ENCODE data around the gene ZMIZ1. TPM values are rescaled to one million over a fixed set of nuclear protein-coding genes. Genes with fewer than 3 reads are reported as not detected.

The ZMIZ1 gene
- total RNA-seq, 5 donors from 2014 or later (not counting 1 experiment from before 2014, with no cell fraction given): 16.8 to 27.1 (median 21.2) TPM

DNA sequence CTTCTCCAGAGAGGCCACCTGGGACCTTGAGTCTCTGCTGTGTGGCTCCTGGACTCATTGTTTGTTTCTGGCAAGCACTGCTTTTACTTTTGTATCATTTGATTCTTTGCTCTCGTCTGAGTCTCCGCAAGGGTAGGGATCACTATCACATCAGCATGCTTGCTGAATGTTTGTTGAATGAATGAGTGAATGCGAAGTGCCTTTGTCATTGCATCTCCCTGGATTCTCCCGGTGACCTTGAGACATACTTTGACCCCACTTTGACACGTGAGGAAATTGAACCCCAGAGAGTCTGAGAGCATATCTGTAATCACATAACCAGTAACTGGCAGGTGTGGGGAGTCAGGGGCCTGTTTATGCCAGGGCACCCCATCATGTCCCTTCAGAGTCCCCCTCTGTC is 92.8 kb downstream of the ZMIZ1 start:
- H3K9me3 Mint-ChIP-seq: no peaks in the 10 kb centered on the region
- ChIA-PET POLR2A (no interaction called here), CTCF (no interaction called here)
- Histone ChIP-seq H3K4me3 (ENCODE audit: control insufficient read depth in 1 of 2, extremely low read depth in 1 of 2, low read length in 1 of 2) (no peak overlapping the region), H3K27ac (ENCODE audit: low read length) (no peak overlapping the region), H3K9me3 (no peaks in the 10 kb centered on the region), H3K36me3 (ENCODE audit: control insufficient read depth in 2 of 2, extremely low read depth in 1 of 2, insufficient read depth in 1 of 2, low read length in 1 of 2) (peaks cover 0 to 9% of the 10 kb centered on the region in 2 donors), H3K27me3 (replicated peaks in 1 of 2; ENCODE audit: control insufficient read depth in 2 of 2, extremely low read depth in 1 of 2, insufficient read depth in 2 of 2, low read length in 1 of 2) (no peaks in the 10 kb centered on the region), H3K4me1 (ENCODE audit: control insufficient read depth in 1 of 2, extremely low read depth in 1 of 2, insufficient read depth in 2 of 2, low read length in 2 of 2) (no peaks in the 10 kb centered on the region)
- H3K27me3 Mint-ChIP-seq: no peaks in the 10 kb centered on the region
- 76% methylated on average over 5 of the region's 5 CpGs for WGBS (ENCODE audit: insufficient coverage)
- H3K36me3 Mint-ChIP-seq: no peaks in the 10 kb centered on the region
- H3K4me1 Mint-ChIP-seq: peaks cover 2 to 6% (median 2%) of the 10 kb centered on the region in 3 donors
- ATAC-seq (replicated peaks in 1 of 4) (no peak), DNase-seq (no peak)
- no peak overlapping the region for H3K4me3 Mint-ChIP-seq
- H3K27ac Mint-ChIP-seq: no peak overlapping the region

DNA sequence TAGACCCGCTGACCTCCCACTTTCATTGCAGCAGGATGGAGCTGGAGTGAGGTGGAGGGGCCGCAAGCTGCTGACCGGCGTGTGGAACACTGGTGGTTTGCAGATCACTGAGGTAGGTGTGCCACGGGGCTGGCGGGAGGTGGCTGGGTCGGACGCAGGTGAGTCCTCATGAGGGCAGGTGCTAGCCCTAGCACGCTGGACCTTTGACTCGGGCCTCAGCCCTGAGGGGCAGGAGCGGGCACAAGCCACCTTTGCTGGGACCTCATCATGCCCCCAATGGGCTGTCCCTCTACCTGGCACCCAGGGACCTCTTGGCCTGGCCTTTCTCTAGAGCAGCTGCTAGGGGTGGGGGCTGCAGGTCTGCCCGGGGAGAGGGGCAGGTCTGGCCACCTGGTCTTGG is 93.3 kb downstream of the ZMIZ1 start:
- ChIA-PET POLR2A (no interaction called here), CTCF (no interaction called here)
- whole genome bisulfite sequencing (ENCODE audit: insufficient coverage): 89% methylated on average over 11 of the region's 12 CpGs
- no peaks in the 10 kb centered on the region for H3K4me1 ChIP-seq (ENCODE audit: control insufficient read depth in 1 of 2, extremely low read depth in 1 of 2, insufficient read depth in 2 of 2, low read length in 2 of 2)
- peaks cover 0 to 10% of the 10 kb centered on the region in 2 donors for H3K36me3 ChIP-seq (ENCODE audit: control insufficient read depth in 2 of 2, extremely low read depth in 1 of 2, insufficient read depth in 1 of 2, low read length in 1 of 2)
- no peaks in the 10 kb centered on the region for H3K9me3 ChIP-seq
- H3K27ac ChIP-seq (ENCODE audit: low read length): no peak overlapping the region
- Mint-ChIP-seq H3K4me3 (no peak overlapping the region), H3K4me1 (peaks cover under 1 to 2% (median 1%) of the 10 kb centered on the region in 3 donors), H3K27ac (no peak overlapping the region), H3K27me3 (no peaks in the 10 kb centered on the region), H3K9me3 (no peaks in the 10 kb centered on the region), H3K36me3 (peaks cover 2% of the 10 kb centered on the region)
- H3K4me3 ChIP-seq (ENCODE audit: control insufficient read depth in 1 of 2, extremely low read depth in 1 of 2, low read length in 1 of 2): no peak overlapping the region
- H3K27me3 ChIP-seq (replicated peaks in 1 of 2; ENCODE audit: control insufficient read depth in 2 of 2, extremely low read depth in 1 of 2, insufficient read depth in 2 of 2, low read length in 1 of 2): no peaks in the 10 kb centered on the region
- DNase-seq: no peak
- no peak for ATAC-seq (replicated peaks in 1 of 4)

DNA sequence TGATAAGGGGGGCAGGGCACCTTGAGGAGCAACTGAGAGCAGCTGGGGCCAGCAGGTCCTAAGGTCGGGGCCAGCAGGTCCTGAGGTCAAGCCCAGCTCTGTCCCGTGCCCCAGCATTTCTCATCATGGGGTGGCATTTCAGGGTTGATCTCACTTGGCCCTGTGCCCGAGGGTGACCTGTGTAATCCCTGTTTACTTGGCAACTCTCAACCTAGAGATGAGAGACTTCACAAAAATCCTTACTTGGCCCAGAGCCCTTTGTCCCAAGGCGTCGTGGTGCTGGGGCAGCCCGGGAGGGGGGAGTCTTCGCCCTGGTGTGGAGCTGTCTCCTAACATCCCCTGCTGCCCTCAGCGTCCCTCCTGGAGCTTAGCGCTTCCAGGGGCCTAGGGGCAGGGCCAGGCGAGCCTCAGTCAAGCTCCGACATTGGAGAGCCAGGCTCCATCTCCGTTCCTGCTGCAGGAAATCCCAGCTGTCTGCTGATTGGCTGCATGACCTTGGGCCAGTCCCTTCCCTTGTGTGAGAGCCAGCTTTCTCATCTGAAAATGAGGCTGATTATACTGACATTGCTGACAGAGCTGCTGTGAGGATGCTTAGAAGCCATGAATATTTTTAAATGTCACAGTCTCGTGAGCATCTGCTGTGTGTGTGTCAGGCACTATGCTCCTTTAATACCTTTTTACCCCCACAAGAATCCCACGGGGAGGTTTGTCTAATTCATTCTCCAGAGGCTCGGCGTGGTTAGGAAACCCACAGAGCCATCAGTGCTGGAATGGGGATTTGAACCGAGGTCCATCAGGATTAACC is 94.3 kb downstream of the ZMIZ1 start:
- no peaks in the 10 kb centered on the region for H3K4me1 ChIP-seq (ENCODE audit: control insufficient read depth in 1 of 2, extremely low read depth in 1 of 2, insufficient read depth in 2 of 2, low read length in 2 of 2)
- ATAC-seq (replicated peaks in 1 of 4) (no peak), DNase-seq (no peak)
- no peaks in the 10 kb centered on the region for H3K27me3 Mint-ChIP-seq
- POLR2A ChIA-PET: no interaction called here
- no peaks in the 10 kb centered on the region for H3K9me3 Mint-ChIP-seq
- peaks cover 0 to 16% of the 10 kb centered on the region in 2 donors for H3K36me3 ChIP-seq (ENCODE audit: control insufficient read depth in 2 of 2, extremely low read depth in 1 of 2, insufficient read depth in 1 of 2, low read length in 1 of 2)
- H3K27me3 ChIP-seq (replicated peaks in 1 of 2; ENCODE audit: control insufficient read depth in 2 of 2, extremely low read depth in 1 of 2, insufficient read depth in 2 of 2, low read length in 1 of 2): no peaks in the 10 kb centered on the region
- H3K27ac ChIP-seq (ENCODE audit: low read length): no peak overlapping the region
- peaks cover 4% of the 10 kb centered on the region for H3K36me3 Mint-ChIP-seq
- no peak overlapping the region for H3K4me3 Mint-ChIP-seq
- no peaks in the 10 kb centered on the region for H3K4me1 Mint-ChIP-seq
- H3K4me3 ChIP-seq (ENCODE audit: control insufficient read depth in 1 of 2, extremely low read depth in 1 of 2, low read length in 1 of 2): no peak overlapping the region
- no peak overlapping the region for H3K27ac Mint-ChIP-seq
- 87% methylated on average over 11 of the region's 17 CpGs for WGBS (ENCODE audit: insufficient coverage)
- CTCF ChIA-PET: interaction anchor here in 1 of 2 donors (0.7 kb wide), 1 partner anchor 371 kb away, joined by 3 read pairs; no protein-coding TSS in a partner anchor
- no peaks in the 10 kb centered on the region for H3K9me3 ChIP-seq

DNA sequence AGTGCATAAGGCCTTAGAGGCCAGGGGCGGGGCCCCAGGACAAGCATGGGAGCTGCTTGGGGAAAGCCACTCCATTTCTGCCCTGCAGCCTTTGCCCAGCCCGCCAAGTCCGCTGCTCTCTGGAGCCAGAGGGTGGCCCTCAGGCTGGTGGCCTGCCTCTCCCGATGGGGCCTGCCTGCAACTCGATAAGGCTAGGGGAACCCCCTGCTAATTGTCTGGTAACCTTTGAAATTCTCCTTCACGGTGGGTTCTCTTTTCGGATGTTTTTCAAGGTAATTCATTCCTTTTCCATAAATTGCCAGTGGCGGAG is 94.9 kb downstream of the ZMIZ1 start:
- Histone ChIP-seq H3K4me3 (ENCODE audit: control insufficient read depth in 1 of 2, extremely low read depth in 1 of 2, low read length in 1 of 2) (no peak overlapping the region), H3K9me3 (no peaks in the 10 kb centered on the region), H3K27me3 (replicated peaks in 1 of 2; ENCODE audit: control insufficient read depth in 2 of 2, extremely low read depth in 1 of 2, insufficient read depth in 2 of 2, low read length in 1 of 2) (no peaks in the 10 kb centered on the region), H3K36me3 (ENCODE audit: control insufficient read depth in 2 of 2, extremely low read depth in 1 of 2, insufficient read depth in 1 of 2, low read length in 1 of 2) (peaks cover 0 to 16% of the 10 kb centered on the region in 2 donors), H3K27ac (ENCODE audit: low read length) (no peak overlapping the region), H3K4me1 (ENCODE audit: control insufficient read depth in 1 of 2, extremely low read depth in 1 of 2, insufficient read depth in 2 of 2, low read length in 2 of 2) (no peaks in the 10 kb centered on the region)
- DNase-seq (no peak), ATAC-seq (replicated peaks in 1 of 4) (no peak)
- POLR2A ChIA-PET: no interaction called here
- Mint-ChIP-seq H3K27me3 (no peaks in the 10 kb centered on the region), H3K9me3 (no peaks in the 10 kb centered on the region), H3K4me1 (no peaks in the 10 kb centered on the region), H3K4me3 (no peak overlapping the region), H3K27ac (no peak overlapping the region), H3K36me3 (peaks cover 4% of the 10 kb centered on the region)
- WGBS (ENCODE audit: insufficient coverage): 82% methylated on average over 5 of the region's 8 CpGs
- CTCF ChIA-PET: interaction anchor here in 1 of 2 donors (0.7 kb wide), 1 partner anchor 371 kb away, joined by 3 read pairs; no protein-coding TSS in a partner anchor

DNA sequence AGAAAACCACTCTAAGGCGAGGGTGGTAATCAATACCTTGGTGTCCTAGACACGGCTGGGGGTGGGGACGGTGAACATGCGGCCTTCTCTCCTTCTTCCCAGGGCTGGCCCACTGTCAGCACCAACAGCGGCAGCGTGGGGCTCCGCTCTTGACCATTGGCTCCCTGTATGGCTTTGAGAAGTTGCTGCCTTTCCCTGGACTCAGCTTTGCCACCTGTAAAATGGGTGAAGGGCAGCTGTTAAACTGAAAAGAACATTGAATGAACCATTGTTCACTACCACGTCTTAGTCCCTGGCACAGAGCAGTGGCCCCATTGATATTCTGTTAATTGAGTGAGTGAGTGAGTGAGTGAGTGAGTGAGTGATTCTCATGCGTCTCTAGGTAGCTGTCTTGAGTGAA is 95.3 kb downstream of the ZMIZ1 start:
- Mint-ChIP-seq H3K27ac (no peak overlapping the region), H3K36me3 (peaks cover 4% of the 10 kb centered on the region), H3K4me3 (no peak overlapping the region), H3K9me3 (no peaks in the 10 kb centered on the region), H3K27me3 (no peaks in the 10 kb centered on the region), H3K4me1 (no peaks in the 10 kb centered on the region)
- H3K4me3 ChIP-seq (ENCODE audit: control insufficient read depth in 1 of 2, extremely low read depth in 1 of 2, low read length in 1 of 2): no peak overlapping the region
- ChIA-PET CTCF (interaction anchor here (0.6 to 0.7 kb wide), 2 partner anchors 152 to 372 kb away, joined by 3 to 4 read pairs; no protein-coding TSS in a partner anchor), POLR2A (no interaction called here)
- 89% methylated on average over 2 of the region's 9 CpGs for WGBS (ENCODE audit: insufficient coverage)
- peaks cover 0 to 16% of the 10 kb centered on the region in 2 donors for H3K36me3 ChIP-seq (ENCODE audit: control insufficient read depth in 2 of 2, extremely low read depth in 1 of 2, insufficient read depth in 1 of 2, low read length in 1 of 2)
- no peaks in the 10 kb centered on the region for H3K9me3 ChIP-seq
- H3K27ac ChIP-seq (ENCODE audit: low read length): no peak overlapping the region
- H3K27me3 ChIP-seq (replicated peaks in 1 of 2; ENCODE audit: control insufficient read depth in 2 of 2, extremely low read depth in 1 of 2, insufficient read depth in 2 of 2, low read length in 1 of 2): no peaks in the 10 kb centered on the region
- no peaks in the 10 kb centered on the region for H3K4me1 ChIP-seq (ENCODE audit: control insufficient read depth in 1 of 2, extremely low read depth in 1 of 2, insufficient read depth in 2 of 2, low read length in 2 of 2)
- DNase-seq (no peak), ATAC-seq (replicated peaks in 1 of 4) (no peak)

DNA sequence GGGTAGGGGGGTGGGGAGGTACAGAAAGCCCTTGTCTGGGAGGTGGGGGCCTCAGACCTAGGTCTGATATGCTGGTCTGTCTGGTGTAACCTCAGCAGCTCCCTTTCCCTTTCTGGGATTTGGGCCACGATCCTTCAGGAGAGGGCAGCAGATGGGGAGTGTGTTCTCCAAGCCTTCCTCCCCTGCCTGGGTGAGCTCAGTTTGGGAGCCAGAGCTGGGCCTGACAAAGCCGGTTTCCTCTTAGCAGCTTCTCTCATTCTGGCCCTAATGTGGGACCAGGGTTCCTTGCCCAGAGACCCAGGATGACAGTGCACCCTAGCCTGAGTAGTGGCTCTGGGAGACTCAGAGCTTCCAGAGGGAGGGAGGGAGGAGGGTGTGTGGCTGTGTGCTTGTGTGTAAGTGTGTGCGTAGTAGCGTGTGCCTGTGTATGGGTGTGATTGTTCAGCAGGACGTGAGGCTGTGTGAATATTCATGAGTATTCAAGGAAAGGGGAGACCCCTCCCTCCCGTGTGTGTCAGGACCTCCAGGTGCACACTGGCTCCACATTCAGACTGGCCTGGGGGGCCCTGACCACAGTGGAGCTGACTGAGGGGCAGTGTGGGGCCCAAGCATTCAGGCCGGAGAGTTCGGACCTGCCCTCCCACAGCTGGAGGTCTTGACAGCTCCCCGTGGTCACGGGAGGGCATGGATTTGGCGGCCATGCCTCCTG is 96.5 kb downstream of the ZMIZ1 start:
- CTCF ChIA-PET: interaction anchor here (0.5 to 0.6 kb wide), 2 partner anchors 713 to 1445 kb away, joined by 3 to 5 read pairs; no protein-coding TSS in a partner anchor

More for the DNA sequence above, 96.5 kb downstream of the ZMIZ1 start:
- Histone ChIP-seq H3K9me3 (no peaks in the 10 kb centered on the region), H3K27me3 (replicated peaks in 1 of 2; ENCODE audit: control insufficient read depth in 2 of 2, extremely low read depth in 1 of 2, insufficient read depth in 2 of 2, low read length in 1 of 2) (no peaks in the 10 kb centered on the region), H3K36me3 (ENCODE audit: control insufficient read depth in 2 of 2, extremely low read depth in 1 of 2, insufficient read depth in 1 of 2, low read length in 1 of 2) (peaks cover 0 to 16% of the 10 kb centered on the region in 2 donors), H3K4me1 (ENCODE audit: control insufficient read depth in 1 of 2, extremely low read depth in 1 of 2, insufficient read depth in 2 of 2, low read length in 2 of 2) (no peaks in the 10 kb centered on the region), H3K27ac (ENCODE audit: low read length) (no peak overlapping the region), H3K4me3 (ENCODE audit: control insufficient read depth in 1 of 2, extremely low read depth in 1 of 2, low read length in 1 of 2) (no peak overlapping the region)
- POLR2A ChIA-PET: no interaction called here
- 93% methylated on average over 9 of the region's 11 CpGs for WGBS (ENCODE audit: insufficient coverage)
- H3K27ac Mint-ChIP-seq: no peak overlapping the region
- H3K27me3 Mint-ChIP-seq: no peaks in the 10 kb centered on the region
- DNase-seq: no peak
- H3K9me3 Mint-ChIP-seq: no peaks in the 10 kb centered on the region
- H3K36me3 Mint-ChIP-seq: peaks cover 4% of the 10 kb centered on the region
- no peak overlapping the region for H3K4me3 Mint-ChIP-seq
- ATAC-seq (replicated peaks in 1 of 4): no peak
- H3K4me1 Mint-ChIP-seq: no peaks in the 10 kb centered on the region

All from T-cell (primary cell).